Iris pigment epithelial cell (primary cell): ENCODE measurements around the gene CELA2B.
"Not testable (repeated sequence)": the region's sequence is repeated elsewhere in the genome, so short reads cannot be mapped to it uniquely, and the experiment has no call there.

ENCODE experiments used
- DNase-seq: peaks from one replicate; pipeline ENCODE4 v3.0.0-alpha.2; 2011; ENCODE audit warnings: low read depth

CELA2B gene

GRCh38 chr1:15475752-15476314 is at the start of gene CELA2B:
TSS of gene CELA2B (plus strand) at chr1:15476104. CDS start at chr1:15476126, 22 bp downstream.
- no peak for DNase-seq

GRCh38 chr1:15426492-15427279 is 49.2 kb upstream of the CELA2B start:
- peak; percentile 63 for DNase-seq

GRCh38 chr1:15427280-15427666 is 48.6 kb upstream of the CELA2B start:
- no peak for DNase-seq

- DNase-seq, result not testable (repeated sequence)
Observed at GRCh38 chr1:15428252-15428651, 47.7 kb upstream of the CELA2B start.

GRCh38 chr1:15428815-15429435 is 47.0 kb upstream of the CELA2B start:
- no peak for DNase-seq

GRCh38 chr1:15429701-15430149 is 46.2 kb upstream of the CELA2B start:
- peak; percentile 69 for DNase-seq

- DNase-seq, result no peak
Observed at GRCh38 chr1:15430787-15431570, 44.9 kb upstream of the CELA2B start.

GRCh38 chr1:15431571-15431948 is 44.3 kb upstream of the CELA2B start:
- DNase-seq, result no peak

GRCh38 chr1:15432324-15432723 is 43.6 kb upstream of the CELA2B start:
- DNase-seq, result no peak

GRCh38 chr1:15433471-15433870 is 42.4 kb upstream of the CELA2B start:
- DNase-seq, result no peak

GRCh38 chr1:15434739-15435138 is 41.2 kb upstream of the CELA2B start:
- DNase-seq, result peak; percentile 87

GRCh38 chr1:15435239-15436077 is 40.4 kb upstream of the CELA2B start:
- DNase-seq, result no peak

GRCh38 chr1:15436881-15437442 is 38.9 kb upstream of the CELA2B start:
- DNase-seq, result no peak

- DNase-seq, result no peak
Observed at GRCh38 chr1:15439325-15439724, 36.6 kb upstream of the CELA2B start.

- DNase-seq, result no peak
Observed at GRCh38 chr1:15440357-15440756, 35.5 kb upstream of the CELA2B start.

GRCh38 chr1:15441247-15441646 is 34.7 kb upstream of the CELA2B start:
- DNase-seq, result no peak

- DNase-seq, result no peak
Observed at GRCh38 chr1:15442119-15442518, 33.8 kb upstream of the CELA2B start.

- no peak for DNase-seq
Observed at GRCh38 chr1:15442759-15443158, 33.1 kb upstream of the CELA2B start.

GRCh38 chr1:15443281-15443680 is 32.6 kb upstream of the CELA2B start:
- DNase-seq, result no peak

GRCh38 chr1:15444468-15445389 is 31.2 kb upstream of the CELA2B start:
- no peak for DNase-seq
